Endothelial cell of umbilical vein (primary cell): ENCODE measurements around the gene GNB1L. TPM values are rescaled to one million over a fixed set of nuclear protein-coding genes. Genes with fewer than 3 reads are reported as not detected.

Source experiments
- BruUV-seq: library from RNA; stranded (reverse); fragments of 400-500 nt; replicated peaks from 2 replicates; lab custom pipeline; 2021; lab: Mats Ljungman, UMichigan
- CTCF ChIA-PET: fragments of 300-600, 350-600 bp; sonication (Branson Sonifier 250); formaldehyde crosslinking; loops from one replicate; lab custom pipeline; 2021; ENCODE audit warnings: antibody characterized with exemption, inconsistent platforms; lab: Charles Lee
- POLR2A ChIA-PET: fragments of 300-600, 350-600 bp; sonication (Branson Sonifier 250); formaldehyde crosslinking; loops from one replicate; lab custom pipeline; 2021; ENCODE audit warnings: antibody characterized with exemption, inconsistent platforms; lab: Charles Lee
- DNase-seq: peaks from one replicate; pipeline ENCODE4 v3.0.0-alpha.2; 2011; ENCODE audit warnings: low read depth, low spot score
- FAIRE-seq: peaks from 2 replicates; lab custom pipeline; 2011; peaks lifted over from hg19 to GRCh38; lab: Jason Lieb, UNC
- H2AFZ ChIP-seq: 2 replicates; pipeline ENCODE4 v1.6.0; 2012; ENCODE audit warnings: low read depth, low read length, control low read depth, inconsistent platforms
- H3K27ac ChIP-seq: 2 replicates; pipeline ENCODE4 v1.5.1; 2011; ENCODE audit warnings: low read depth, mild to moderate bottlenecking, control low read depth, low read length, moderate library complexity; ENCODE audit not compliant: insufficient read depth
- H3K27me3 ChIP-seq, 2 experiments: 2 replicates each; pipeline versions ENCODE4 v1.6.0 to v1.6.1; 2011; ENCODE audit warnings: low read length in 2 of 2, mixed read lengths in 1 of 2; ENCODE audit not compliant: control insufficient read depth in 2 of 2, insufficient read depth in 2 of 2
- H3K36me3 ChIP-seq, 2 experiments: 2 replicates in 1 of 2; 3 replicates in 1 of 2; pipeline ENCODE4 v1.5.1; 2011; ENCODE audit warnings: low read length in 2 of 2, mild to moderate bottlenecking in 1 of 2, moderate library complexity in 1 of 2; ENCODE audit not compliant: control insufficient read depth in 2 of 2, insufficient read depth in 2 of 2; ENCODE audit errors: extremely low read depth in 1 of 2
- H3K4me1 ChIP-seq: 3 replicates; pipeline ENCODE4 v1.5.1; 2011; ENCODE audit warnings: mild to moderate bottlenecking, low read length; ENCODE audit not compliant: control insufficient read depth, insufficient read depth; ENCODE audit errors: extremely low read depth
- H3K4me2 ChIP-seq: 2 replicates; pipeline ENCODE4 v1.6.1; 2011; ENCODE audit warnings: low read length, control low read depth, mixed read lengths; ENCODE audit not compliant: insufficient read depth
- H3K4me3 ChIP-seq, 3 experiments: fragments of 200-600 bp in 1 of 3; sonication (generic), shearing (Covaris generic) in 1 of 3; replicated peaks in 1 of 3; 2 replicates each; pipeline ENCODE4 v1.5.1; 2011 to 2016; ENCODE audit warnings: control low read depth in 3 of 3, low read length in 3 of 3, mild to moderate bottlenecking in 2 of 3, inconsistent platforms in 1 of 3, low read depth in 1 of 3, moderate library complexity in 1 of 3; ENCODE audit not compliant: insufficient read depth in 1 of 3
- H3K79me2 ChIP-seq: 2 replicates; pipeline ENCODE4 v1.6.0; 2012; ENCODE audit warnings: low read length, inconsistent platforms; ENCODE audit not compliant: control insufficient read depth, insufficient read depth
- H3K9ac ChIP-seq: replicated peaks from 2 replicates; pipeline ENCODE3; 2011; ENCODE audit warnings: low read length, control low read depth; ENCODE audit not compliant: insufficient read depth; ENCODE audit errors: extremely low read depth
- H3K9me1 ChIP-seq: replicated peaks from 3 replicates; pipeline ENCODE4 v1.6.0; 2011; ENCODE audit warnings: mild to moderate bottlenecking, low read length; ENCODE audit not compliant: control insufficient read depth, insufficient read depth; ENCODE audit errors: extremely low read depth
- H3K9me3 ChIP-seq: replicated peaks from 2 replicates; pipeline ENCODE4 v1.5.1; 2012; ENCODE audit warnings: low read length, inconsistent platforms; ENCODE audit not compliant: control insufficient read depth, insufficient read depth
- H4K20me1 ChIP-seq: replicated peaks from 2 replicates; pipeline ENCODE3; 2011; ENCODE audit warnings: mild to moderate bottlenecking, low read length; ENCODE audit not compliant: control insufficient read depth, insufficient read depth; ENCODE audit errors: extremely low read depth
- EZH2 ChIP-seq: IDR thresholded peaks from 2 replicates; pipeline ENCODE4 v1.6.1; 2012; ENCODE audit warnings: borderline replicate concordance, low read depth, mild to moderate bottlenecking, moderate library complexity, low read length, inconsistent platforms; ENCODE audit not compliant: severe bottlenecking
- FOS ChIP-seq: IDR thresholded peaks from 2 replicates; pipeline ENCODE4 v1.6.1; 2011; ENCODE audit warnings: mild to moderate bottlenecking, low read length, moderate library complexity, borderline replicate concordance; ENCODE audit not compliant: insufficient read depth
- GATA2 ChIP-seq: IDR thresholded peaks from 2 replicates; pipeline ENCODE4 v1.7.0; 2011; ENCODE audit warnings: low read depth, mild to moderate bottlenecking, moderate library complexity, mixed read lengths, low read length; ENCODE audit not compliant: insufficient read length, insufficient read depth
- JUN ChIP-seq: IDR thresholded peaks from 2 replicates; pipeline ENCODE4 v1.6.1; 2011; ENCODE audit warnings: borderline replicate concordance, low read depth; ENCODE audit not compliant: insufficient read length, insufficient read depth
- MAX ChIP-seq: IDR thresholded peaks from 2 replicates; pipeline ENCODE4 v1.6.1; 2011; ENCODE audit not compliant: insufficient read depth, insufficient read length
- MYC ChIP-seq: IDR thresholded peaks from one replicate; pipeline ENCODE4 v1.6.1; 2011; ENCODE audit warnings: mild to moderate bottlenecking, low read depth, low read length
- POLR2A ChIP-seq: IDR thresholded peaks from 2 replicates; pipeline ENCODE4 v1.6.1; 2012; ENCODE audit warnings: low read depth, mild to moderate bottlenecking, control low read depth, low read length
- POLR2AphosphoS5 ChIP-seq: IDR thresholded peaks from 2 replicates; pipeline ENCODE4 v1.6.1; 2012; ENCODE audit warnings: low read depth, mild to moderate bottlenecking, control low read depth, low read length, moderate library complexity; ENCODE audit not compliant: insufficient read depth
- dilution Hi-C: fragments of 300-500 bp; cut with MboI; formaldehyde crosslinking; loops from one replicate; pipeline ENCODE4 v1.15.0; 2019; ENCODE audit warnings: low sequenced_read_pairs; ENCODE audit not compliant: extremely low pct_ligation_motif_present
- intact Hi-C: fragments of 100-400 bp; cut with micrococcal nuclease; formaldehyde crosslinking; loops from one replicate; pipeline ENCODE4 v1.10.0; 2022
- polyA plus RNA-seq, 4 experiments: library from polyadenylated mRNA; depleted of rRNA in 3 of 4; stranded (reverse) in 3 of 4; unstranded in 1 of 4; fragments of >200 nt; gene quantifications; 2 replicates each; pipeline versions ENCODE4 v1.2.1 to v1.2.3, GENCODE V29; 2011 to 2012; ENCODE audit warnings: missing spikeins in 1 of 4
- total RNA-seq: library from RNA; stranded (reverse); gene quantifications from 2 replicates; pipeline ENCODE4 v1.2.3, GENCODE V29; 2021
- TF ChIP-seq, protein P1 (sequence below), 2 donors: IDR thresholded peaks; 1 replicate in 1 of 2; 2 replicates in 1 of 2; pipeline ENCODE4 v1.5.1; 2011; ENCODE audit warnings: low read length in 2 of 2, mild to moderate bottlenecking in 2 of 2, moderate library complexity in 2 of 2, control low read depth in 1 of 2, inconsistent platforms in 1 of 2, low read depth in 1 of 2; ENCODE audit not compliant: insufficient read depth in 1 of 2; ENCODE audit errors: extremely low read depth in 1 of 2

GNB1L gene
- total and polyA plus RNA-seq, 2 donors (not counting 3 experiments of a cell fraction or from before 2014, with no cell fraction given) = 5.4 to 5.9 TPM

- ChIA-PET POLR2A (interaction anchor here (0.6 kb wide), 1 partner anchor 49 kb away, joined by 3 read pairs; no protein-coding TSS in a partner anchor), CTCF (interaction anchor here (0.7 to 2.5 kb wide), 2 partner anchors 10 to 88 kb away, joined by 3 to 9 read pairs; no protein-coding TSS in a partner anchor)
- H3K4me3 ChIP-seq = no peak overlapping the region
- no peaks in the 10 kb centered on the region for H3K9me3 ChIP-seq
- BruUV-seq = no TSS peak
- dilution Hi-C loops = no loop called here
- no peak overlapping the region for H2AFZ ChIP-seq
- no peaks in the 10 kb centered on the region for H3K79me2 ChIP-seq
- TF ChIP-seq, protein P1, sequence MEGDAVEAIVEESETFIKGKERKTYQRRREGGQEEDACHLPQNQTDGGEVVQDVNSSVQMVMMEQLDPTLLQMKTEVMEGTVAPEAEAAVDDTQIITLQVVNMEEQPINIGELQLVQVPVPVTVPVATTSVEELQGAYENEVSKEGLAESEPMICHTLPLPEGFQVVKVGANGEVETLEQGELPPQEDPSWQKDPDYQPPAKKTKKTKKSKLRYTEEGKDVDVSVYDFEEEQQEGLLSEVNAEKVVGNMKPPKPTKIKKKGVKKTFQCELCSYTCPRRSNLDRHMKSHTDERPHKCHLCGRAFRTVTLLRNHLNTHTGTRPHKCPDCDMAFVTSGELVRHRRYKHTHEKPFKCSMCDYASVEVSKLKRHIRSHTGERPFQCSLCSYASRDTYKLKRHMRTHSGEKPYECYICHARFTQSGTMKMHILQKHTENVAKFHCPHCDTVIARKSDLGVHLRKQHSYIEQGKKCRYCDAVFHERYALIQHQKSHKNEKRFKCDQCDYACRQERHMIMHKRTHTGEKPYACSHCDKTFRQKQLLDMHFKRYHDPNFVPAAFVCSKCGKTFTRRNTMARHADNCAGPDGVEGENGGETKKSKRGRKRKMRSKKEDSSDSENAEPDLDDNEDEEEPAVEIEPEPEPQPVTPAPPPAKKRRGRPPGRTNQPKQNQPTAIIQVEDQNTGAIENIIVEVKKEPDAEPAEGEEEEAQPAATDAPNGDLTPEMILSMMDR (IDR thresholded peaks at IDR 0.05; ENCODE audit: extremely low read depth in 1 of 2, insufficient read depth in 1 of 2, low read depth in 1 of 2, low read length in 2 of 2) = no peak
- TF ChIP-seq JUN (no peak), FOS (no peak), GATA2 (no peak), MAX (no peak), MYC (no peak), POLR2AphosphoS5 (no peak), POLR2A (no peak), EZH2 (no peak)
- no peaks in the 10 kb centered on the region for H3K4me1 ChIP-seq
- no peaks in the 10 kb centered on the region for H4K20me1 ChIP-seq
- H3K36me3 ChIP-seq = no peaks in the 10 kb centered on the region
- H3K9ac ChIP-seq = no peak overlapping the region
- no peak overlapping the region for H3K4me2 ChIP-seq
- no peak for FAIRE-seq
- no peak overlapping the region for H3K27ac ChIP-seq
- no peak for DNase-seq
- no peaks in the 10 kb centered on the region for H3K27me3 ChIP-seq
- intact Hi-C loops = no loop called here
- H3K9me1 ChIP-seq = no peaks in the 10 kb centered on the region
These were observed 32.2 kb downstream of the GNB1L start for GRCh38 chr22:19822301-19823117.
